DND-41 (cell line): ENCODE results near the gene ESRP2.

Experiments used
- CTCF ChIP-seq: IDR thresholded peaks from 2 replicates; pipeline ENCODE4 v1.5.1; 2012; ENCODE audit warnings: borderline replicate concordance, low read length, moderate library complexity, mild to moderate bottlenecking; ENCODE audit not compliant: poor library complexity, severe bottlenecking; ENCODE audit errors: extremely low read depth
- EZH2 ChIP-seq: IDR thresholded peaks from 3 replicates; pipeline ENCODE4 v1.6.1; 2012; ENCODE audit warnings: borderline replicate concordance, low read depth, mild to moderate bottlenecking, moderate library complexity, low read length, inconsistent platforms; ENCODE audit not compliant: severe bottlenecking

GRCh38 chr16:68244903-68245853, 9.3 kb upstream of the ESRP2 start, which contains the start of gene PLA2G15:
- TF ChIP-seq CTCF (no peak), EZH2 (no peak)
